NCI-H69 (cell line): Measurements from ENCODE around the gene TTC39A.

Experiments
- DNase-seq: peaks from one replicate; lab custom pipeline; 2025; lab: John Stamatoyannopoulos, UW

TTC39A gene

GRCh38 chr1:51297401-51298321 is 32.7 kb downstream of the TTC39A start:
- peak; percentile 13 for DNase-seq

- DNase-seq = peak; percentile 86
Measured at GRCh38 chr1:51296383-51297357, 33.7 kb downstream of the TTC39A start.

- DNase-seq = no peak
Measured at GRCh38 chr1:51295926-51296325, 34.4 kb downstream of the TTC39A start.

- DNase-seq = peak; percentile 29
Measured at GRCh38 chr1:51294566-51295184, 35.7 kb downstream of the TTC39A start.

GRCh38 chr1:51293898-51294515 is 36.4 kb downstream of the TTC39A start:
- no peak for DNase-seq

- DNase-seq = no peak
Measured at GRCh38 chr1:51290489-51290847, 39.9 kb downstream of the TTC39A start.

GRCh38 chr1:51289676-51290488 is 40.5 kb downstream of the TTC39A start:
- no peak for DNase-seq

GRCh38 chr1:51288578-51288977 is 41.8 kb downstream of the TTC39A start:
- DNase-seq = no peak

- no peak for DNase-seq
Measured at GRCh38 chr1:51287966-51288365, 42.4 kb downstream of the TTC39A start.

- DNase-seq = no peak
Measured at GRCh38 chr1:51285055-51285454, 45.3 kb downstream of the TTC39A start.

- peak; percentile 35 for DNase-seq
Measured at GRCh38 chr1:51284487-51284954, 45.8 kb downstream of the TTC39A start.

GRCh38 chr1:51283979-51284378 is 46.4 kb downstream of the TTC39A start:
- no peak for DNase-seq

GRCh38 chr1:51282605-51283004 is 47.8 kb downstream of the TTC39A start:
- DNase-seq = no peak

- DNase-seq = no peak
Measured at GRCh38 chr1:51281807-51282206, 48.6 kb downstream of the TTC39A start.

- no peak for DNase-seq
Measured at GRCh38 chr1:51280321-51280978, 49.9 kb downstream of the TTC39A start.

GRCh38 chr1:51276286-51276685 is 54.1 kb downstream of the TTC39A start:
- DNase-seq = no peak

GRCh38 chr1:51274676-51275075 is 55.7 kb downstream of the TTC39A start:
- no peak for DNase-seq

GRCh38 chr1:51272916-51273315 is 57.4 kb downstream of the TTC39A start:
- DNase-seq = no peak

GRCh38 chr1:51270751-51271150 is 59.6 kb downstream of the TTC39A start:
- DNase-seq = no peak

- no peak for DNase-seq
Measured at GRCh38 chr1:51268634-51269033, 61.7 kb downstream of the TTC39A start.
